Caco-2 (cell line): Measurements from ENCODE around the gene ARHGAP45. TPM values are rescaled to one million over a fixed set of nuclear protein-coding genes. Genes with fewer than 3 reads are reported as not detected.
A peak's percentile ranks its signal among the peaks of the same experiment; 100 is the strongest.

Experiments used
- BruUV-seq: library from RNA; stranded (reverse); fragments of 400-500 nt; replicated peaks from 2 replicates; lab custom pipeline; 2021; lab: Mats Ljungman, UMichigan
- CTCF ChIA-PET: fragments of 300-600 bp; sonication (Branson Sonifier 250); formaldehyde crosslinking; loops from one replicate; lab custom pipeline; 2022; ENCODE audit warnings: antibody characterized with exemption; lab: Charles Lee
- POLR2A ChIA-PET: fragments of 300-600 bp; sonication (Branson Sonifier 250); formaldehyde crosslinking; loops from one replicate; lab custom pipeline; 2022; ENCODE audit warnings: antibody characterized with exemption; lab: Charles Lee
- DNase-seq, 2 experiments: peaks; one replicate each; pipeline versions ENCODE4 v3.0.0 to v3.0.0-alpha.2; 2020 to 2022
- H3K27me3 ChIP-seq: replicated peaks from 2 replicates; pipeline ENCODE4 v1.6.0; 2011; ENCODE audit warnings: low read length; ENCODE audit not compliant: control insufficient read depth, insufficient read depth
- H3K36me3 ChIP-seq: 2 replicates; pipeline ENCODE4 v1.5.1; 2011; ENCODE audit warnings: low read length; ENCODE audit not compliant: control insufficient read depth, insufficient read depth
- H3K4me1 ChIP-seq: fragments of 250-450 bp; sonication (Bioruptor Pico); 2 replicates; pipeline ENCODE4 v1.5.1; 2020; ENCODE audit warnings: mild to moderate bottlenecking
- H3K4me3 ChIP-seq: 2 replicates; pipeline ENCODE4 v1.5.1; 2011; ENCODE audit warnings: low read depth, mild to moderate bottlenecking, control low read depth, low read length
- H3K9me3 ChIP-seq: fragments of 250-450 bp; sonication (Bioruptor Pico); 2 replicates; pipeline ENCODE4 v1.5.1; 2020; ENCODE audit warnings: mild to moderate bottlenecking, moderate library complexity
- H3K27ac Mint-ChIP-seq: one replicate; pipeline ENCODE4 v1.8.0; 2022; ENCODE audit warnings: mixed read lengths; ENCODE audit not compliant: unreplicated experiment
- H3K27me3 Mint-ChIP-seq: one replicate; pipeline ENCODE4 v1.8.0; 2022; ENCODE audit warnings: mixed read lengths; ENCODE audit not compliant: insufficient read depth, unreplicated experiment
- H3K36me3 Mint-ChIP-seq: one replicate; pipeline ENCODE4 v1.8.0; 2022; ENCODE audit warnings: mild to moderate bottlenecking, mixed read lengths; ENCODE audit not compliant: insufficient read depth, unreplicated experiment
- H3K4me1 Mint-ChIP-seq: one replicate; pipeline ENCODE4 v1.8.0; 2022; ENCODE audit warnings: low read depth, mixed read lengths; ENCODE audit not compliant: unreplicated experiment
- H3K4me3 Mint-ChIP-seq: one replicate; pipeline ENCODE4 v1.8.0; 2022; ENCODE audit warnings: mild to moderate bottlenecking, moderate library complexity, mixed read lengths; ENCODE audit not compliant: unreplicated experiment
- H3K9me3 Mint-ChIP-seq: one replicate; pipeline ENCODE4 v1.8.0; 2022; ENCODE audit warnings: mixed read lengths; ENCODE audit not compliant: unreplicated experiment
- intact Hi-C: fragments of 100-400 bp; cut with micrococcal nuclease; formaldehyde crosslinking; loops from one replicate; pipeline ENCODE4 v1.10.0; 2022; ENCODE audit not compliant: unreplicated experiment
- total RNA-seq: library from RNA; stranded (reverse); gene quantifications from 2 replicates; pipeline ENCODE4 v1.2.3, GENCODE V29; 2022
- TF ChIP-seq, protein P1 (sequence below), 2 experiments: fragments of 200-600 bp in 1 of 2; IDR thresholded peaks; 1 replicate in 1 of 2; 2 replicates in 1 of 2; pipeline versions ENCODE4 v1.5.1 to v1.8.0; 2011 to 2022; ENCODE audit warnings: antibody characterized with exemption in 1 of 2, control low read depth in 1 of 2, inconsistent platforms in 1 of 2, low read depth in 1 of 2, low read length in 1 of 2, mild to moderate bottlenecking in 1 of 2, moderate library complexity in 1 of 2; ENCODE audit not compliant: insufficient read depth in 1 of 2, severe bottlenecking in 1 of 2, unreplicated experiment in 1 of 2

ARHGAP45 gene
- total RNA-seq, 1 experiment from 2014 or later, result 38.6 TPM

DNA sequence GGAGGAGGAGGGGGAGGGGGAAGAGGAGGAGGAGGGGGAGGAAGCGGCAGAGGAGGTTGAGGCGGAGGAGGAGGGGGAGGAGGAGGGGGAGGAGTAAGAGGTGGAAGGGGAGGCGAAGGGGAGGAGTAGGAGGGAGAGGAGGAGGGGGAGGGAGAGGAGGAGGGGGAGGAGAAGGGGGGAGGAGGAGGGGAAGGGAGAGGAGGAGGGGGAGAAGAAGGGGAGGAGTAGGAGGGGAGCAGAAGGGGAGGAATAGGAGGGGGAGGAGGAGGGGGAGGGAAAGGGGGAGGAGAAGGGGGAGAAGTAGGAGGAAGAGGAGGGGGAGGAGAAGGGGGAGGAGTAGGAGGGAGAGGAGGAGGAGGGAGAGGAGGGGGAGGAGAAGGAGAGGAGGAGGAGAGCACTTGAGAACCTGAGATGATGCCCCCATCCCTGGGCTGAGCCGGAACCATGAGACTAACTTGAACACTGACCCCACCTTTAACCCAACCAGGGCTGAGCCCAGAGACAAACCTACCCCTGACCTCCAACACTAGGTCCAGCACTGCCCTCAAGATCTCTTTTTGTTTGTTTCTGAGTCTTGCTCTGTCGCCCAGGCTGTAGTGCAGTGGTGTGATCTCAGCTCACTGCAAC, 14.5 kb upstream of the ARHGAP45 start:
- BruUV-seq, result no TSS peak

DNA sequence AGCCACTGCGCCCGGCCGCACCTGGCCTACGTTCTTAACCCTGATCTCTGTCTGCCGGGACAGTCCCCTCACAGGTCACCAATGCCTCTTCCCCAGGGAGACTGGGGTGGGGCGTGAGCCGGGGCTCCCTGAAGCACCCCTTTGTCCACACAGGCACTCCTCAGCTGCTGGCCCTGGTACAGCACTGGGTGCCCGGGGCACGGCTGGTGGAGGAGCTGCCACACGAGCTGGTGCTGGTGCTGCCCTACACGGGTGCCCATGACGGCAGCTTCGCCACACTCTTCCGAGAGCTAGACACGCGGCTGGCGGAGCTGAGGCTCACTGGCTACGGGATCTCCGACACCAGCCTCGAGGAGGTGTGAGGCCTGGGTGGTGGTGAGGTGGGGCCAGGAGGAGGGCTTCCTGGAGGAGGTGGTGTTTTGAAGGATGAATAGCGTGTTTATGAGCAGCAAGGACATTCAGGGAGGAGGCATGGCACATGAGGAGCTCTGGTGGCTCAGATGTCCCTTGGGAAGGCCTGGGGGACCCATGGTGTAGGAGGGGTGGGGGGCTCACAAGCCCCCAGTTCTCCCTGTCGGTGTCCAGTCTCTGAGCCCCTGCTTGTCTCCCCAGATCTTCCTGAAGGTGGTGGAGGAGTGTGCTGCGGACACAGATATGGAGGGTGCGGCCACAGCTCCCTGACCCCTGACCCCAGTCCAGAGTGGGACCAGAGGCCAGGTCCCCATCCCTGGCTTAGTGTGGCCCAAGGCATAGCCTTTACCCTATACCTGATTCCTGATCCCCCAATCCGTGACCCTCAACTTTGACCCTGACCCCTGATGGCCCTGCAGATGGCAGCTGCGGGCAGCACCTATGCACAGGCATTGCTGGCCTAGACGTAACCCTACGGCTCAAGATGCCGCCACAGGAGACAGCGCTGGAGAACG, 13.5 kb upstream of the ARHGAP45 start:
- Mint-ChIP-seq H3K4me3 (no peak overlapping the region), H3K27me3 (no peaks in the 10 kb centered on the region), H3K4me1 (no peaks in the 10 kb centered on the region), H3K36me3 (peaks cover 6% of the 10 kb centered on the region), H3K9me3 (no peaks in the 10 kb centered on the region), H3K27ac (peak overlapping the region; percentile 39)
- TF ChIP-seq, protein P1, sequence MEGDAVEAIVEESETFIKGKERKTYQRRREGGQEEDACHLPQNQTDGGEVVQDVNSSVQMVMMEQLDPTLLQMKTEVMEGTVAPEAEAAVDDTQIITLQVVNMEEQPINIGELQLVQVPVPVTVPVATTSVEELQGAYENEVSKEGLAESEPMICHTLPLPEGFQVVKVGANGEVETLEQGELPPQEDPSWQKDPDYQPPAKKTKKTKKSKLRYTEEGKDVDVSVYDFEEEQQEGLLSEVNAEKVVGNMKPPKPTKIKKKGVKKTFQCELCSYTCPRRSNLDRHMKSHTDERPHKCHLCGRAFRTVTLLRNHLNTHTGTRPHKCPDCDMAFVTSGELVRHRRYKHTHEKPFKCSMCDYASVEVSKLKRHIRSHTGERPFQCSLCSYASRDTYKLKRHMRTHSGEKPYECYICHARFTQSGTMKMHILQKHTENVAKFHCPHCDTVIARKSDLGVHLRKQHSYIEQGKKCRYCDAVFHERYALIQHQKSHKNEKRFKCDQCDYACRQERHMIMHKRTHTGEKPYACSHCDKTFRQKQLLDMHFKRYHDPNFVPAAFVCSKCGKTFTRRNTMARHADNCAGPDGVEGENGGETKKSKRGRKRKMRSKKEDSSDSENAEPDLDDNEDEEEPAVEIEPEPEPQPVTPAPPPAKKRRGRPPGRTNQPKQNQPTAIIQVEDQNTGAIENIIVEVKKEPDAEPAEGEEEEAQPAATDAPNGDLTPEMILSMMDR (IDR thresholded peaks at IDR 0.05; ENCODE audit: insufficient read depth in 1 of 2, low read depth in 1 of 2, low read length in 1 of 2, severe bottlenecking in 1 of 2, unreplicated experiment in 1 of 2), result no peak
- Histone ChIP-seq H3K36me3 (no peaks in the 10 kb centered on the region), H3K27me3 (no peaks in the 10 kb centered on the region), H3K9me3 (no peaks in the 10 kb centered on the region), H3K4me3 (no peak overlapping the region), H3K4me1 (no peaks in the 10 kb centered on the region)
- ChIA-PET POLR2A (no interaction called here), CTCF (no interaction called here)
- no TSS peak for BruUV-seq
- intact Hi-C loops, result no loop called here
- DNase-seq, result no peak

More for the DNA sequence above, 14.5 kb upstream of the ARHGAP45 start:
- ChIA-PET CTCF (no interaction called here), POLR2A (no interaction called here)
- Histone ChIP-seq H3K4me3 (no peak overlapping the region), H3K9me3 (no peaks in the 10 kb centered on the region), H3K4me1 (no peaks in the 10 kb centered on the region), H3K27me3 (no peaks in the 10 kb centered on the region), H3K36me3 (no peaks in the 10 kb centered on the region)
- H3K27me3 Mint-ChIP-seq, result no peaks in the 10 kb centered on the region
- intact Hi-C loops, result no loop called here
- no peak overlapping the region for H3K4me3 Mint-ChIP-seq
- no peaks in the 10 kb centered on the region for H3K9me3 Mint-ChIP-seq
- H3K4me1 Mint-ChIP-seq, result no peaks in the 10 kb centered on the region
- H3K27ac Mint-ChIP-seq, result no peak overlapping the region
- TF ChIP-seq, protein P1 (IDR thresholded peaks at IDR 0.05; ENCODE audit: insufficient read depth in 1 of 2, low read depth in 1 of 2, low read length in 1 of 2, severe bottlenecking in 1 of 2, unreplicated experiment in 1 of 2), result no peak
- H3K36me3 Mint-ChIP-seq, result peaks cover 6% of the 10 kb centered on the region
- DNase-seq, result no peak

DNA sequence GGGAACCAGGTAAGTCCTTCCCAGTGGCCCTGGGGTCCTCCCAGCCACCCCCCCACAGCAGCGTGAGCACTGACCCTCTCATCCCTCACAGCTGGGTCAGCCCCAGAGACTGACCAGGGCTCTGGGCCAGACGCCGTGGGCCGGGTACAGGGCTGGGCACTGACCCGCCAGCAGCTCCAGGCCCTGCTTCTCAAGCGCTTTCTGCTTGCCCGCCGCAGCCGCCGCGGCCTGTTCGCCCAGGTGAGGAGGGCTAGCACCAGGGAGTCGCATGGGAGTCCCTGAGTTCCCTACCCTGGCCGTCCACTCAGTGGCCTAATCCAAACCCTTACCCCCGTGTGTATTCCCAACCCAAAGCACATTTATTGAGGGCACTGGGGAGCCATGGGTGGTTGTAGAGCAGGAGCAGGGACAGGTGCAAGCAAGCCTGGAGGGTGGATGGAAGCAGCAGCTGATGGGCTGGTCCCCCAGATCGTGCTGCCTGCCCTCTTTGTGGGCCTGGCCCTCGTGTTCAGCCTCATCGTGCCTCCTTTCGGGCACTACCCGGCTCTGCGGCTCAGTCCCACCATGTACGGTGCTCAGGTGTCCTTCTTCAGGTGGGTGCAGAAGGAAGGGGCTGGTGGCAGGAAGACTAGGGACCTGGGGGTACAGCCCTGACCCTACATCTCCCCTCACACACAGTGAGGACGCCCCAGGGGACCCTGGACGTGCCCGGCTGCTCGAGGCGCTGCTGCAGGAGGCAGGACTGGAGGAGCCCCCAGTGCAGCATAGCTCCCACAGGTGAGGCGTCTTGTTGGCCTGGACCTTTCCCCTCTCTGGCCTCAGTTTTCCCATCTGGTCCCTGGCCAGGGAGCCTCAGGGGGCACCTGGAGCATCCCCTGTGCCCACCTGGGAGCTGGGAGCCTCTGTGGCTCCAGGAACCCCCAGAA, 12.6 kb upstream of the ARHGAP45 start:
- no TSS peak for BruUV-seq
- no peaks in the 10 kb centered on the region for H3K36me3 ChIP-seq
- CTCF ChIA-PET, result no interaction called here

More for the DNA sequence above, 12.6 kb upstream of the ARHGAP45 start:
- no peak overlapping the region for H3K4me3 Mint-ChIP-seq
- no peaks in the 10 kb centered on the region for H3K4me1 ChIP-seq
- peaks cover 8% of the 10 kb centered on the region for H3K36me3 Mint-ChIP-seq
- DNase-seq, result no peak
- H3K27me3 Mint-ChIP-seq, result no peaks in the 10 kb centered on the region
- no peak overlapping the region for H3K27ac Mint-ChIP-seq
- TF ChIP-seq, protein P1 (IDR thresholded peaks at IDR 0.05; ENCODE audit: insufficient read depth in 1 of 2, low read depth in 1 of 2, low read length in 1 of 2, severe bottlenecking in 1 of 2, unreplicated experiment in 1 of 2), result no peak
- no peak overlapping the region for H3K4me3 ChIP-seq
- no peaks in the 10 kb centered on the region for H3K9me3 Mint-ChIP-seq
- H3K27me3 ChIP-seq, result no peaks in the 10 kb centered on the region
- H3K9me3 ChIP-seq, result no peaks in the 10 kb centered on the region
- H3K4me1 Mint-ChIP-seq, result no peaks in the 10 kb centered on the region
- POLR2A ChIA-PET, result no interaction called here
- intact Hi-C loops, result no loop called here
